Breast epithelium (tissue), 3 donors: ENCODE measurements around the gene MFSD2B.

ENCODE experiments used
- POLR2A ChIP-seq: fragments of 450-650 bp; IDR thresholded peaks from one replicate; pipeline ENCODE4 v1.6.1; 2016; ENCODE audit warnings: antibody characterized with exemption, mild to moderate bottlenecking, moderate library complexity
- POLR2AphosphoS5 ChIP-seq, 3 donors: sonication (generic); formaldehyde crosslinking; IDR thresholded peaks; one replicate each; pipeline ENCODE4 v1.6.1; 2017; ENCODE audit warnings: antibody characterized with exemption in 3 of 3
- TF ChIP-seq, protein P1 (sequence below), 3 donors: fragments of 450-650 bp; IDR thresholded peaks; one replicate each; pipeline ENCODE4 v1.5.1; 2016 to 2017; ENCODE audit warnings: antibody characterized with exemption in 3 of 3, mild to moderate bottlenecking in 3 of 3, moderate library complexity in 3 of 3

DNA sequence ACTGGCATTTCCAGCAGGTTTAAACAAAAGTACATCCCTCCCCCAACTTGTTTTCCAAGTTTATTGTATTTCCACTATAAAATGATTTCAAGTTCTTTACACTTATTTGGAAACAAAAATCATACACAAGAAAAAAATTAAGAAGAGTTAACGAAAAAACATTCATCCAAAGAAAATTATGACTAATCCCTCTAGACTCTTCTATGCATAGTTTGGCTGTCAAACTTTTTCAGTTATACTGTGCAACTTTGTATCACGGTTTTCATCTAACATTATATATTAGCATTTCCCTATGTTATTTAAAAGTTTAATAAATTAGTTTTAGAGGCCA, 36.7 kb downstream of the MFSD2B start:
- TF ChIP-seq, protein P1, sequence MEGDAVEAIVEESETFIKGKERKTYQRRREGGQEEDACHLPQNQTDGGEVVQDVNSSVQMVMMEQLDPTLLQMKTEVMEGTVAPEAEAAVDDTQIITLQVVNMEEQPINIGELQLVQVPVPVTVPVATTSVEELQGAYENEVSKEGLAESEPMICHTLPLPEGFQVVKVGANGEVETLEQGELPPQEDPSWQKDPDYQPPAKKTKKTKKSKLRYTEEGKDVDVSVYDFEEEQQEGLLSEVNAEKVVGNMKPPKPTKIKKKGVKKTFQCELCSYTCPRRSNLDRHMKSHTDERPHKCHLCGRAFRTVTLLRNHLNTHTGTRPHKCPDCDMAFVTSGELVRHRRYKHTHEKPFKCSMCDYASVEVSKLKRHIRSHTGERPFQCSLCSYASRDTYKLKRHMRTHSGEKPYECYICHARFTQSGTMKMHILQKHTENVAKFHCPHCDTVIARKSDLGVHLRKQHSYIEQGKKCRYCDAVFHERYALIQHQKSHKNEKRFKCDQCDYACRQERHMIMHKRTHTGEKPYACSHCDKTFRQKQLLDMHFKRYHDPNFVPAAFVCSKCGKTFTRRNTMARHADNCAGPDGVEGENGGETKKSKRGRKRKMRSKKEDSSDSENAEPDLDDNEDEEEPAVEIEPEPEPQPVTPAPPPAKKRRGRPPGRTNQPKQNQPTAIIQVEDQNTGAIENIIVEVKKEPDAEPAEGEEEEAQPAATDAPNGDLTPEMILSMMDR (IDR thresholded peaks at IDR 0.05): no peak
- TF ChIP-seq POLR2A (no peak), POLR2AphosphoS5 (IDR thresholded peaks at IDR 0.05) (no peak)
